HT1080 (cell line): ENCODE measurements around the gene MAGEA12. TPM values are rescaled to one million over a fixed set of nuclear protein-coding genes. Genes with fewer than 3 reads are reported as not detected.
A peak's percentile ranks its signal among the peaks of the same experiment; 100 is the strongest.
"Not testable (repeated sequence)": the region's sequence is repeated elsewhere in the genome, so short reads cannot be mapped to it uniquely, and the experiment has no call there.

ENCODE experiments used
- DNase-seq: peaks from one replicate; pipeline ENCODE4 v3.0.0-alpha.2; 2015; ENCODE audit warnings: low read depth
- polyA plus RNA-seq, 2 experiments: library from polyadenylated mRNA; depleted of rRNA; stranded (reverse); fragments of >200 nt; gene quantifications; 2 replicates each; pipeline ENCODE4 v1.2.3, GENCODE V29; 2015
- total RNA-seq: library from RNA; depleted of rRNA; stranded (reverse); fragments of >200 nt; shearing (Covaris generic); gene quantifications from 2 replicates; pipeline ENCODE4 v1.2.3, GENCODE V29; 2014; rRNA removed

Gene MAGEA12
- total RNA-seq, result 142 and 151 TPM in 2 replicates
- polyA plus RNA-seq (2015; cell fraction: cytosol; rRNA removed), result 99.8 and 118 TPM in 2 replicates
- 104 and 106 TPM in 2 replicates for polyA plus RNA-seq (2015; cell fraction: nucleus; rRNA removed)

- DNase-seq, result peak; percentile 84
Observed at GRCh38 chrX:152733261-152733975, at the start of gene MAGEA12, which contains the start of gene CSAG1. Gene MAGEA12, plus strand, starts transcription at chrX:152733757. Its CDS starts 2,405 bp downstream, at chrX:152736162. Gene CSAG1, minus strand, starts transcription at chrX:152733721. Its CDS starts 1,261 bp downstream, at chrX:152732460.

- not testable (repeated sequence) for DNase-seq
Observed at GRCh38 chrX:152697952-152698931, 35.3 kb upstream of the MAGEA12 start, which contains the start of gene MAGEA3. Gene MAGEA3, plus strand, starts transcription at chrX:152698794. Its CDS starts 2,039 bp downstream, at chrX:152700833.

GRCh38 chrX:152700390-152700789, 33.2 kb upstream of the MAGEA12 start:
- not testable (repeated sequence) for DNase-seq

GRCh38 chrX:152706500-152706899, 27.1 kb upstream of the MAGEA12 start:
- DNase-seq, result not testable (repeated sequence)

- DNase-seq, result not testable (repeated sequence)
Observed at GRCh38 chrX:152709173-152709572, 24.4 kb upstream of the MAGEA12 start, which contains the start of gene CSAG2. Gene CSAG2, minus strand, starts transcription at chrX:152709273. Its CDS starts 161 bp downstream, at chrX:152709112.

- not testable (repeated sequence) for DNase-seq
Observed at GRCh38 chrX:152713195-152713594, 20.4 kb upstream of the MAGEA12 start.

GRCh38 chrX:152713815-152714787, 19.5 kb upstream of the MAGEA12 start, which contains the start of gene MAGEA2B:
Gene MAGEA2B, plus strand, starts transcription at chrX:152714628. Its CDS starts 2,479 bp downstream, at chrX:152717107.
- not testable (repeated sequence) for DNase-seq

- no peak for DNase-seq
Observed at GRCh38 chrX:152725409-152725808, 8.1 kb upstream of the MAGEA12 start.

- DNase-seq, result not testable (repeated sequence)
Observed at GRCh38 chrX:152734143-152734858, 744 bp downstream of the MAGEA12 start.

GRCh38 chrX:152735101-152735500, 1.5 kb downstream of the MAGEA12 start:
- DNase-seq, result no peak

GRCh38 chrX:152735860-152736511, 2.4 kb downstream of the MAGEA12 start:
- DNase-seq, result no peak

GRCh38 chrX:152736528-152736927, 3.0 kb downstream of the MAGEA12 start:
- DNase-seq, result not testable (repeated sequence)

- DNase-seq, result no peak
Observed at GRCh38 chrX:152738560-152738959, 5.0 kb downstream of the MAGEA12 start.

GRCh38 chrX:152753686-152754650, 20.4 kb downstream of the MAGEA12 start, which contains the start of gene MAGEA2:
Gene MAGEA2, minus strand, starts transcription at chrX:152753842. Its CDS starts 2,479 bp downstream, at chrX:152751363.
- DNase-seq, result not testable (repeated sequence)

GRCh38 chrX:152754871-152755270, 21.3 kb downstream of the MAGEA12 start:
- DNase-seq, result not testable (repeated sequence)

- DNase-seq, result not testable (repeated sequence)
Observed at GRCh38 chrX:152758918-152759317, 25.4 kb downstream of the MAGEA12 start, which contains the start of gene CSAG3. Gene CSAG3, plus strand, starts transcription at chrX:152759218.

- not testable (repeated sequence) for DNase-seq
Observed at GRCh38 chrX:152759544-152759943, 26.0 kb downstream of the MAGEA12 start.
